Measurements from ENCODE around the gene OR9I1.

OR9I1 gene, protein sequence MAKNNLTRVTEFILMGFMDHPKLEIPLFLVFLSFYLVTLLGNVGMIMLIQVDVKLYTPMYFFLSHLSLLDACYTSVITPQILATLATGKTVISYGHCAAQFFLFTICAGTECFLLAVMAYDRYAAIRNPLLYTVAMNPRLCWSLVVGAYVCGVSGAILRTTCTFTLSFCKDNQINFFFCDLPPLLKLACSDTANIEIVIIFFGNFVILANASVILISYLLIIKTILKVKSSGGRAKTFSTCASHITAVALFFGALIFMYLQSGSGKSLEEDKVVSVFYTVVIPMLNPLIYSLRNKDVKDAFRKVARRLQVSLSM

DNA sequence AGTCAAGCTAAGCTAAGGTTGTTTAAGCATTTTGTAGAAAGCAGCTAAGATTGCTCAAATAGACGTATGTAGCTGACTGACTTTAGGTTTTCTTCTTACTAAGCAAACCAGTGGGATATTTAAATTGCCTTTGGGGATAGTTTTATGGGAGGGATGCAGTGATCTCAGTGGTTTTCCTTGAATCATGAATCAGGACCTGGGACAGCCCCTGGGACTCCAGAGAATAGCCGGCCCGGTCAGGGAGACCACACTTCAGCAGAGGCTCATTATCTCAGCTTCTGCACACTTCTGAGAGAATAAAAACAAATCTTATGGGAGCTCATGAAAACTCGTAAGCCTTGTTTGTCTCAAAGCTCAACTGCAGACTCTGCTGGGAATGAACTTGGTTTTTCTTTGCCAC lies at the start of gene OR9I1:
OR9I1 (minus strand) TSS at position 62 of the 400 bp plus-strand sequence. CDS start 6,086 bp downstream, outside the sequence.
- no peak within 1 kb of the TSS for H3K4me3 ChIP-seq (ENCODE audit: low read depth, low read length)
- TF ChIP-seq, protein P1, sequence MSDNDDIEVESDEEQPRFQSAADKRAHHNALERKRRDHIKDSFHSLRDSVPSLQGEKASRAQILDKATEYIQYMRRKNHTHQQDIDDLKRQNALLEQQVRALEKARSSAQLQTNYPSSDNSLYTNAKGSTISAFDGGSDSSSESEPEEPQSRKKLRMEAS (IDR thresholded peaks at IDR 0.05; ENCODE audit: low read depth, low read length), result no peak
- TF ChIP-seq, protein P2, sequence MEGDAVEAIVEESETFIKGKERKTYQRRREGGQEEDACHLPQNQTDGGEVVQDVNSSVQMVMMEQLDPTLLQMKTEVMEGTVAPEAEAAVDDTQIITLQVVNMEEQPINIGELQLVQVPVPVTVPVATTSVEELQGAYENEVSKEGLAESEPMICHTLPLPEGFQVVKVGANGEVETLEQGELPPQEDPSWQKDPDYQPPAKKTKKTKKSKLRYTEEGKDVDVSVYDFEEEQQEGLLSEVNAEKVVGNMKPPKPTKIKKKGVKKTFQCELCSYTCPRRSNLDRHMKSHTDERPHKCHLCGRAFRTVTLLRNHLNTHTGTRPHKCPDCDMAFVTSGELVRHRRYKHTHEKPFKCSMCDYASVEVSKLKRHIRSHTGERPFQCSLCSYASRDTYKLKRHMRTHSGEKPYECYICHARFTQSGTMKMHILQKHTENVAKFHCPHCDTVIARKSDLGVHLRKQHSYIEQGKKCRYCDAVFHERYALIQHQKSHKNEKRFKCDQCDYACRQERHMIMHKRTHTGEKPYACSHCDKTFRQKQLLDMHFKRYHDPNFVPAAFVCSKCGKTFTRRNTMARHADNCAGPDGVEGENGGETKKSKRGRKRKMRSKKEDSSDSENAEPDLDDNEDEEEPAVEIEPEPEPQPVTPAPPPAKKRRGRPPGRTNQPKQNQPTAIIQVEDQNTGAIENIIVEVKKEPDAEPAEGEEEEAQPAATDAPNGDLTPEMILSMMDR (IDR thresholded peaks at IDR 0.05; ENCODE audit: low read depth, low read length), result no peak
- TF ChIP-seq MYC (IDR thresholded peaks at IDR 0.05; ENCODE audit: low read depth, low read length) (no peak), POLR2A (IDR thresholded peaks at IDR 0.05; ENCODE audit: extremely low read depth, insufficient read length) (no peak)
- DNase-seq (ENCODE audit: low read depth), result no peak

DNA sequence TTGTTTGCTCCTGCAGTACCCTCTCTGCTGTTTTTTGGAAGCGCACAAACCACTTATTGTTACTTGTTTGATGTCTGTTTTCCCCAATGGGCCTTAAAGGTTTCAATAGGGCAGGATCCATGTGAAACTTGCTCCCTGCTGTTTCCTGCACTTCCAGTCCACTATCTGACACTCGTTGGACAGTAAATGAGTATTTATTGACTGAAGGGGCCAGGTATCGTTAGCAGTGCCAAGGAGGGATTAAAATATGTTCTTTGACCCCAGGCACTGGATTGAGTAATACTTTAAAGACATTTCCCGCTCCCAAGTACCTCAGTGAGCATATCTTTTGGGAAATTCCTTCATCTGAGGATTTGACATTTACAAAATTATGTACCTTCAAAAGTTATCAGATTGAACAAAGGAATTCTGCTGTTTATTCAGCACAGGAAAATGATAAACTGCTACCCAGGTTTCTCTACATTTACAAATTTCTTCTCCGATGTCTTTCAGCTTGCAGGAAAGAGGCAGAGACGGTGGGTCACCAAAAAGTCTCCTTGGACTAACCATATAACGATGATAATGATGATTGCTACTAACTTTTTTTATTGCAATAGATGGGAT lies 40.3 kb upstream of the OR9I1 start:
- H3K4me3 ChIP-seq (ENCODE audit: low read depth, low read length), result no peak overlapping the region
- no peak for TF ChIP-seq POLR2A (IDR thresholded peaks at IDR 0.05; ENCODE audit: extremely low read depth, insufficient read length)
- no peak for DNase-seq (ENCODE audit: low read depth)

DNA sequence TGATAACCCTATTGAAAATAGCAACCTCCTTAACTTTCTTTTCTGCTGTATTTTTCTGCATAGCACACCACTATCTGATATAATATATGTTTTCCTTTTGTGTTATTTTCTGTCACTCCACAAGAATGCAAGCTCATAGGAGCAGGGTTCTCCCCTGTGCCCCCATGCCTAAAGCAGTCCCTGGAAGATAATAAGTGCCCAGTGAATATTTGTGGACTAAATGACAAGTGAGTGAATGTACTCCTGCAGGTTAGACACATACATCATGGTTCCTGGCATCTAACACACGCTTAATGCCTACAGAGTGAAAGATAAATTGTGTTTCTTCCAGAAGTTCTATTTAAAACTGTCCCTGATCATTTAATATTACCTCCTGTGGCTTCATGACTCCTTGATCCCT lies 39.7 kb upstream of the OR9I1 start:
- H3K4me3 ChIP-seq (ENCODE audit: low read depth, low read length), result no peak overlapping the region
- no peak for DNase-seq (ENCODE audit: low read depth)
- TF ChIP-seq MYC (IDR thresholded peaks at IDR 0.05; ENCODE audit: low read depth, low read length), result no peak
- TF ChIP-seq, protein P2 (IDR thresholded peaks at IDR 0.05; ENCODE audit: low read depth, low read length), result no peak
- TF ChIP-seq POLR2A (IDR thresholded peaks at IDR 0.05; ENCODE audit: extremely low read depth, insufficient read length), result no peak
- TF ChIP-seq, protein P1 (IDR thresholded peaks at IDR 0.05; ENCODE audit: low read depth, low read length), result no peak

DNA sequence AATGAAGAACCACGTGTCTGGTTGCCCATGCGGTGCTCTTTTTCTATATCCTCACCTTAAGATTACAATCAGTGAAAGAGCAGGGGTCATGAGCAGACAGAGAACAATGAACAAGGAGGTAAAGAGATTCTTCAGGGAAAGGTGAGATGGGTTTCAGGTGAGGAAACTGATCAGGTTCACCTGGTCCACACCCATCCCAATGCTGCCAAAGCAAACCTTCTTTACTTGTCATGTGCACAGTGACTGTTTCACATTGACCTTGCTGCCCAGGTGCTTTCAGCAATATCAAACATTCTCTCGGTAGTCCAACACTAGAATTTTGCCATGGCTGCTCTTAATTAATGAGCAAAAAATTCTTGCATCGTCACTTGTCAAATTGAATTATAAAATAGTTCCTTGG lies 39.1 kb upstream of the OR9I1 start:
- no peak for DNase-seq (ENCODE audit: low read depth)
- TF ChIP-seq, protein P2 (IDR thresholded peaks at IDR 0.05; ENCODE audit: low read depth, low read length), result no peak
- no peak for TF ChIP-seq MYC (IDR thresholded peaks at IDR 0.05; ENCODE audit: low read depth, low read length)
- TF ChIP-seq POLR2A (IDR thresholded peaks at IDR 0.05; ENCODE audit: extremely low read depth, insufficient read length), result no peak
- no peak overlapping the region for H3K4me3 ChIP-seq (ENCODE audit: low read depth, low read length)

DNA sequence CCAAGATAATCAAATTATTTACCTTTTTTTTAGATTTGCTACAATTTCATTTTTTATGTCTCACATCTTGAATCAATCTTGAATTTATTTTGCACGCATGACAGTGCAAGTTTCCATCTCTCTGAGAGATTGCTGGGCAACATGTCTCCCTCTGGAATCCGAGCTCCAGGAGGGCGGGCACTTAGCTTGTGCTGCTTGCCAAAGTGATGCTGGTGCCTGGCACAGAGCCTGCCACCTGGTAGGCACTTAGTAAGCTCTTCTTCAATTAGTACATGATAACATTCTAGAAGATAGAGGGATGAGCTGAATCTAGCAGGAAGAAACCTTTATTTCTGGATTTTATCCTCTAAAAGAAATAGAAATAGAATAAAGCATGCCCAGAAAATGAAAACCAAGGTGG lies 27.5 kb upstream of the OR9I1 start:
- no peak for DNase-seq (ENCODE audit: low read depth)
- TF ChIP-seq, protein P1 (IDR thresholded peaks at IDR 0.05; ENCODE audit: low read depth, low read length), result no peak
- TF ChIP-seq POLR2A (IDR thresholded peaks at IDR 0.05; ENCODE audit: extremely low read depth, insufficient read length), result no peak
- TF ChIP-seq MYC (IDR thresholded peaks at IDR 0.05; ENCODE audit: low read depth, low read length), result no peak

DNA sequence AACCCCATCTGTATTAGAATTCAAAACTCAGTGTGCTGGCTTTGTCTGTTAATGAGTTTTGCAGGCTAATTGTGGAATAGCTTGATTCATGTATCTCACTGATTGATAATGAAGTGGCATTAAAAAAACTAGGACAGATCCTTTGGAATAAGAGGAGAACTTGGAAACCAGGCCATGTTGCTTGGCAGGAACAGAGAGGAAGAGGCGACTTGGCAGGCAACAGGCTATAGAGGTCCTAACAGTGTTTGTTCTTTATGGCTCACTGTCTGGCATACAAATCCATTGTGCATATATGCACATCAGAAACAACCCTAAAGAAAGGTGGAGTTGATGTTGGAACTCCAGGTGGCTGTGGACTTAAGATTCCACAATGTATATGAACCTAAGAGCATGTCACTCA lies 17.4 kb upstream of the OR9I1 start:
- H3K4me3 ChIP-seq (ENCODE audit: low read depth, low read length), result no peak overlapping the region
- TF ChIP-seq POLR2A (IDR thresholded peaks at IDR 0.05; ENCODE audit: extremely low read depth, insufficient read length) (no peak), MYC (IDR thresholded peaks at IDR 0.05; ENCODE audit: low read depth, low read length) (no peak)
- TF ChIP-seq, protein P1 (IDR thresholded peaks at IDR 0.05; ENCODE audit: low read depth, low read length), result no peak
- TF ChIP-seq, protein P2 (IDR thresholded peaks at IDR 0.05; ENCODE audit: low read depth, low read length), result no peak
- DNase-seq (ENCODE audit: low read depth), result no peak

More for the DNA sequence above, 27.5 kb upstream of the OR9I1 start:
- H3K4me3 ChIP-seq (ENCODE audit: low read depth, low read length), result no peak overlapping the region
